IMR-90 (cell line): ENCODE data around the gene ACSF2. TPM values are rescaled to one million over a fixed set of nuclear protein-coding genes. Genes with fewer than 3 reads are reported as not detected.

ENCODE experiments used
- ATAC-seq: fragments of 200-7000 bp; cut with Tn5 transposase; 2 replicates; pipeline ENCODE4 v1.9.1; 2020; ENCODE audit warnings: low read depth, mild to moderate bottlenecking, moderate library complexity
- BruUV-seq: library from RNA; stranded (reverse); fragments of 400-500 nt; replicated peaks from 2 replicates; lab custom pipeline; 2021; lab: Mats Ljungman, UMichigan
- CTCF ChIA-PET: fragments of 300-600 bp; formaldehyde crosslinking; extraction: SDS; loops from one replicate; lab custom pipeline; 2021; ENCODE audit warnings: antibody characterized with exemption; lab: Yijun Ruan, JAX
- POLR2A ChIA-PET: fragments of 300-600 bp; sonication (Branson Sonifier 250); formaldehyde crosslinking; loops from one replicate; lab custom pipeline; 2022; ENCODE audit warnings: antibody characterized with exemption; ENCODE audit not compliant: unreplicated experiment; lab: Charles Lee
- DNase-seq: peaks from one replicate; pipeline ENCODE4 v3.0.0; 2013
- H2AFZ ChIP-seq: replicated peaks from 2 replicates; pipeline ENCODE3; 2013; ENCODE audit warnings: low read length, mild to moderate bottlenecking; ENCODE audit not compliant: poor library complexity
- H2AK5ac ChIP-seq: 2 replicates; pipeline ENCODE4 v1.6.1; 2013; ENCODE audit warnings: low read depth, low read length, inconsistent platforms
- H2AK9ac ChIP-seq: replicated peaks from 2 replicates; pipeline ENCODE3; 2013; ENCODE audit warnings: mild to moderate bottlenecking, low read depth, low read length, moderate library complexity; ENCODE audit not compliant: poor library complexity
- H2BK120ac ChIP-seq: 2 replicates; pipeline ENCODE4 v1.6.1; 2013; ENCODE audit warnings: low read depth, low read length, inconsistent platforms
- H2BK15ac ChIP-seq: 3 replicates; pipeline ENCODE4 v1.6.1; 2013; ENCODE audit warnings: low read depth, low read length, inconsistent platforms
- H2BK20ac ChIP-seq: 2 replicates; pipeline ENCODE4 v1.6.1; 2013; ENCODE audit warnings: low read depth, mild to moderate bottlenecking, inconsistent platforms, low read length, moderate library complexity
- H2BK5ac ChIP-seq: 2 replicates; pipeline ENCODE4 v1.6.1; 2013; ENCODE audit warnings: mild to moderate bottlenecking, low read depth, low read length, inconsistent platforms; ENCODE audit not compliant: poor library complexity, severe bottlenecking
- H3K14ac ChIP-seq: replicated peaks from 2 replicates; pipeline ENCODE4 v1.6.1; 2013; ENCODE audit warnings: low read depth, low read length, inconsistent platforms
- H3K18ac ChIP-seq: 2 replicates; pipeline ENCODE4 v1.6.1; 2013; ENCODE audit warnings: low read depth, low read length, control low read depth
- H3K23ac ChIP-seq: 2 replicates; pipeline ENCODE4 v1.6.1; 2013; ENCODE audit warnings: low read depth, low read length, inconsistent platforms
- H3K27ac ChIP-seq: 2 replicates; pipeline ENCODE4 v1.5.1; 2013; ENCODE audit warnings: mild to moderate bottlenecking, control low read depth, low read length; ENCODE audit not compliant: insufficient read depth
- H3K27me3 ChIP-seq: 2 replicates; pipeline ENCODE4 v1.6.1; 2013; ENCODE audit warnings: low read length; ENCODE audit not compliant: control insufficient read depth, insufficient read depth
- H3K36me3 ChIP-seq: 2 replicates; pipeline ENCODE4 v1.6.1; 2013; ENCODE audit warnings: low read length, mixed read lengths; ENCODE audit not compliant: control insufficient read depth, insufficient read depth
- H3K4ac ChIP-seq: 2 replicates; pipeline ENCODE4 v1.6.1; 2013; ENCODE audit warnings: low read depth, low read length, inconsistent platforms
- H3K4me1 ChIP-seq: 2 replicates; pipeline ENCODE4 v1.6.1; 2013; ENCODE audit warnings: low read length, mixed read lengths; ENCODE audit not compliant: control insufficient read depth, insufficient read depth
- H3K4me2 ChIP-seq: 2 replicates; pipeline ENCODE4 v1.6.1; 2013; ENCODE audit warnings: low read depth, mild to moderate bottlenecking, control low read depth, low read length, moderate library complexity
- H3K4me3 ChIP-seq: 2 replicates; pipeline ENCODE4 v1.5.1; 2013; ENCODE audit warnings: low read depth, mild to moderate bottlenecking, control low read depth, low read length, moderate library complexity; ENCODE audit not compliant: insufficient read depth
- H3K56ac ChIP-seq: 2 replicates; pipeline ENCODE4 v1.6.1; 2013; ENCODE audit warnings: low read length, inconsistent platforms; ENCODE audit not compliant: insufficient read depth; ENCODE audit errors: extremely low read depth
- H3K79me1 ChIP-seq, 2 experiments: 2 replicates each; pipeline ENCODE4 v1.6.1; 2013; ENCODE audit warnings: low read length in 2 of 2, inconsistent platforms in 1 of 2, low read depth in 1 of 2
- H3K9ac ChIP-seq: 2 replicates; pipeline ENCODE4 v1.6.1; 2013; ENCODE audit warnings: low read depth, low read length, control low read depth
- H3K9me1 ChIP-seq: 2 replicates; pipeline ENCODE4 v1.6.1; 2013; ENCODE audit warnings: low read length, inconsistent platforms; ENCODE audit not compliant: insufficient read depth
- H3K9me3 ChIP-seq: 2 replicates; pipeline ENCODE4 v1.6.1; 2013; ENCODE audit warnings: low read length; ENCODE audit not compliant: control insufficient read depth, insufficient read depth
- H4K20me1 ChIP-seq: 2 replicates; pipeline ENCODE4 v1.6.1; 2013; ENCODE audit warnings: low read length, inconsistent platforms; ENCODE audit not compliant: insufficient read depth
- H4K5ac ChIP-seq: 2 replicates; pipeline ENCODE4 v1.6.1; 2013; ENCODE audit warnings: mild to moderate bottlenecking, low read depth, low read length, control low read depth
- H4K8ac ChIP-seq, 2 experiments: 2 replicates each; pipeline ENCODE4 v1.6.1; 2013; ENCODE audit warnings: low read depth in 2 of 2, low read length in 2 of 2, control low read depth in 1 of 2, inconsistent platforms in 1 of 2
- H4K91ac ChIP-seq: 2 replicates; pipeline ENCODE4 v1.6.1; 2013; ENCODE audit warnings: low read depth, low read length, inconsistent platforms; ENCODE audit not compliant: insufficient read depth
- BHLHE40 ChIP-seq: fragments of 150-350 bp; IDR thresholded peaks from 2 replicates; pipeline ENCODE4 v1.6.1; 2016; ENCODE audit warnings: mild to moderate bottlenecking, low read depth, low read length
- CEBPB ChIP-seq: IDR thresholded peaks from 2 replicates; pipeline ENCODE4 v1.6.1; 2012; ENCODE audit warnings: low read depth, low read length, improper control_type of control experiment
- CHD1 ChIP-seq: IDR thresholded peaks from 2 replicates; pipeline ENCODE4 v1.6.1; 2012; ENCODE audit warnings: low read depth, low read length, improper control_type of control experiment
- FOS ChIP-seq: fragments of 150-350 bp; IDR thresholded peaks from 2 replicates; pipeline ENCODE4 v1.6.1; 2016; ENCODE audit warnings: low read depth, low read length
- MAFK ChIP-seq: IDR thresholded peaks from 2 replicates; pipeline ENCODE4 v1.6.1; 2012; ENCODE audit warnings: low read depth, low read length, improper control_type of control experiment
- MAZ ChIP-seq: IDR thresholded peaks from 2 replicates; pipeline ENCODE4 v1.6.1; 2012; ENCODE audit warnings: low read depth, mild to moderate bottlenecking, low read length, improper control_type of control experiment, moderate library complexity, borderline replicate concordance
- MXI1 ChIP-seq: IDR thresholded peaks from 2 replicates; pipeline ENCODE4 v1.6.1; 2012; ENCODE audit warnings: low read depth, mild to moderate bottlenecking, low read length, moderate library complexity, borderline replicate concordance
- NFE2L2 ChIP-seq: fragments of 150-350 bp; IDR thresholded peaks from 2 replicates; pipeline ENCODE4 v1.6.1; 2016; ENCODE audit warnings: low read depth, mild to moderate bottlenecking, low read length
- POLR2A ChIP-seq: IDR thresholded peaks from 2 replicates; pipeline ENCODE4 v1.6.1; 2012; ENCODE audit warnings: mild to moderate bottlenecking, low read depth, low read length
- RAD21 ChIP-seq: IDR thresholded peaks from 2 replicates; pipeline ENCODE4 v1.6.1; 2012; ENCODE audit warnings: low read length, improper control_type of control experiment
- RCOR1 ChIP-seq: IDR thresholded peaks from 2 replicates; pipeline ENCODE4 v1.6.1; 2012; ENCODE audit warnings: mild to moderate bottlenecking, low read length, improper control_type of control experiment; ENCODE audit not compliant: insufficient replicate concordance
- RFX5 ChIP-seq: IDR thresholded peaks from 2 replicates; pipeline ENCODE4 v1.8.0; 2012; ENCODE audit warnings: low read depth, mild to moderate bottlenecking, low read length, moderate library complexity
- SMC3 ChIP-seq: fragments of 150-350 bp; IDR thresholded peaks from 2 replicates; pipeline ENCODE4 v1.6.1; 2016; ENCODE audit warnings: low read depth, mild to moderate bottlenecking, antibody characterized with exemption, low read length, moderate library complexity
- WGBS, 2 experiments: methylation state at CpG; one replicate each; pipeline versions ENCODE4 v1.1.5 to v1.1.7; 2013; ENCODE audit warnings: missing lambda C conversion rate in 2 of 2; ENCODE audit not compliant: insufficient read length in 1 of 2; ENCODE audit errors: extremely low coverage in 2 of 2; 5-methylcytosine and 5-hydroxymethylcytosine counted together
- dilution Hi-C: fragments of 300-500 bp; cut with HindIII; formaldehyde crosslinking; loops from one replicate; pipeline ENCODE4 v1.14.3; 2018; ENCODE audit warnings: low sequenced_read_pairs; ENCODE audit not compliant: unreplicated experiment
- in situ Hi-C: fragments of 300-500 bp; cut with MboI; formaldehyde crosslinking; loops from 3 replicates; pipeline ENCODE4 v1.14.3; 2019; ENCODE audit warnings: low sequenced_read_pairs, inconsistent platforms, mixed read lengths
- intact Hi-C: fragments of 100-400 bp; cut with micrococcal nuclease; formaldehyde crosslinking; loops from 2 replicates; pipeline ENCODE4 v1.10.0; 2022
- polyA plus RNA-seq, 3 experiments: library from polyadenylated mRNA; depleted of rRNA; stranded (reverse); fragments of >200 nt; gene quantifications; 2 replicates each; pipeline ENCODE4 v1.2.3, GENCODE V29; 2012; ENCODE audit warnings: low replicate concordance in 1 of 3
- total RNA-seq: library from RNA; depleted of rRNA; stranded (reverse); fragments of >200 nt; gene quantifications from 2 replicates; pipeline ENCODE4 v1.2.3, GENCODE V29; 2012
- TF ChIP-seq, protein P1 (sequence below): fragments of 150-350 bp; IDR thresholded peaks from 2 replicates; pipeline ENCODE4 v1.6.1; 2017; ENCODE audit warnings: mild to moderate bottlenecking, antibody characterized with exemption, low read length, low read depth
- TF ChIP-seq, protein P2 (sequence below): fragments of 150-350 bp; IDR thresholded peaks from 2 replicates; pipeline ENCODE4 v1.6.1; 2016; ENCODE audit warnings: low read depth, mild to moderate bottlenecking, low read length, moderate library complexity, borderline replicate concordance
- TF ChIP-seq, protein P3 (sequence below): conservative IDR thresholded peaks from 2 replicates; pipeline ENCODE4 v1.5.1; 2012; ENCODE audit warnings: mild to moderate bottlenecking, low read depth, low read length, improper control_type of control experiment

The ACSF2 gene
- total and polyA plus RNA-seq, 2 of the 4 experiments (the other 2 are of a cell fraction): 18.5 to 27.2 TPM

DNA sequence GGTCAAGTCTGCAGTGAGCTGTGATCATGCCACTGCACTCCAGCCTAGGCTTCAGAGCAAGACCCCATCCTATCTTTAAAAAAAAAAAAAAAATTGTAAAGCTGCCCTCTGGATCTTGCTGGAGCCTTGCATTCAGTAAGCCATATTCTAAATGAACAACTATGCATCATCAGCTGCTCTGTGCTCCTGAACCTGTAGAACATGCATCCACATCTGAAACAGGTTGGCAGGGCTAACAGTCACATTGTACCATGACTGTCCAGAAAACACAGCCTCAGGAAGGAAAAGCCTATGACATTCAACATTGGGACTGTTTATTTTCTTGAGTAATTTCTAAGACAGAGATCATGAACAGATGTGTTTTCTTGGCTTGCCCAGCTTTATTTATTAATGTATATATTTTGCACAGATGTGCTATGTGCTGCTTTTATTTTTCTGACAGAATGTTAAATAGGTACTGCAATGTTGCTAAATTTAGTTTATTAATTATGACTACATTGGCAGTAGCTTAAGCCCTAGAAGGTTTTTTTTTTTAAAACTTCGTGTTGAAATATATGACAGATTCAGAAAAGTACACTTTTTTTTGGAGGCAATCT is 19.8 kb downstream of the ACSF2 start:
- Histone ChIP-seq H3K56ac (no peak overlapping the region), H3K23ac (no peak overlapping the region), H3K27me3 (no peaks in the 10 kb centered on the region), H3K4ac (no peak overlapping the region), H2AFZ (no peak overlapping the region), H2AK9ac (no peak overlapping the region), H2BK15ac (no peak overlapping the region), H3K4me1 (peaks cover 4% of the 10 kb centered on the region; the same call in 1 of the 2 replicates), H2BK20ac (no peak overlapping the region), H4K20me1 (peaks cover 11% of the 10 kb centered on the region; the same call in 1 of the 2 replicates), H3K9me1 (0 out of 2 replicates have a peak, but pooled peaks cover 3% of the 10 kb centered on the region), H3K18ac (no peak overlapping the region), H3K9ac (no peak overlapping the region), H3K27ac (no peak overlapping the region), H3K4me2 (no peak overlapping the region), H4K8ac (no peak overlapping the region), H3K9me3 (no peaks in the 10 kb centered on the region), H2AK5ac (no peak overlapping the region), H3K79me1 (peaks cover 0 to 12% of the 10 kb centered on the region in 2 experiments; a peak in 2 of 4 replicates), H4K91ac (no peak overlapping the region), H4K5ac (no peak overlapping the region), H3K36me3 (0 out of 2 replicates have a peak, but pooled peaks cover 1% of the 10 kb centered on the region), H3K14ac (no peak overlapping the region), H2BK5ac (no peak overlapping the region), H3K4me3 (no peak overlapping the region), H2BK120ac (no peak overlapping the region)
- POLR2A ChIA-PET: no interaction called here
- in situ Hi-C loops: no loop called here
- intact Hi-C loops: no loop called here
- dilution Hi-C loops: no loop called here
- 0 out of 2 replicates have a peak, but pooled peaks have one; percentile 35 for ATAC-seq
- TF ChIP-seq MXI1: no peak
- no peak for TF ChIP-seq MAZ
- no peak for TF ChIP-seq RFX5
- TF ChIP-seq, protein P1, sequence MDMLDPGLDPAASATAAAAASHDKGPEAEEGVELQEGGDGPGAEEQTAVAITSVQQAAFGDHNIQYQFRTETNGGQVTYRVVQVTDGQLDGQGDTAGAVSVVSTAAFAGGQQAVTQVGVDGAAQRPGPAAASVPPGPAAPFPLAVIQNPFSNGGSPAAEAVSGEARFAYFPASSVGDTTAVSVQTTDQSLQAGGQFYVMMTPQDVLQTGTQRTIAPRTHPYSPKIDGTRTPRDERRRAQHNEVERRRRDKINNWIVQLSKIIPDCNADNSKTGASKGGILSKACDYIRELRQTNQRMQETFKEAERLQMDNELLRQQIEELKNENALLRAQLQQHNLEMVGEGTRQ: no peak
- no peak for TF ChIP-seq SMC3
- no peak for TF ChIP-seq BHLHE40
- TF ChIP-seq, protein P2, sequence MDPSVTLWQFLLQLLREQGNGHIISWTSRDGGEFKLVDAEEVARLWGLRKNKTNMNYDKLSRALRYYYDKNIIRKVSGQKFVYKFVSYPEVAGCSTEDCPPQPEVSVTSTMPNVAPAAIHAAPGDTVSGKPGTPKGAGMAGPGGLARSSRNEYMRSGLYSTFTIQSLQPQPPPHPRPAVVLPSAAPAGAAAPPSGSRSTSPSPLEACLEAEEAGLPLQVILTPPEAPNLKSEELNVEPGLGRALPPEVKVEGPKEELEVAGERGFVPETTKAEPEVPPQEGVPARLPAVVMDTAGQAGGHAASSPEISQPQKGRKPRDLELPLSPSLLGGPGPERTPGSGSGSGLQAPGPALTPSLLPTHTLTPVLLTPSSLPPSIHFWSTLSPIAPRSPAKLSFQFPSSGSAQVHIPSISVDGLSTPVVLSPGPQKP: no peak
- TF ChIP-seq CEBPB: no peak
- TF ChIP-seq NFE2L2: no peak
- no peak for TF ChIP-seq RCOR1
- TF ChIP-seq RAD21: no peak
- TF ChIP-seq, protein P3, sequence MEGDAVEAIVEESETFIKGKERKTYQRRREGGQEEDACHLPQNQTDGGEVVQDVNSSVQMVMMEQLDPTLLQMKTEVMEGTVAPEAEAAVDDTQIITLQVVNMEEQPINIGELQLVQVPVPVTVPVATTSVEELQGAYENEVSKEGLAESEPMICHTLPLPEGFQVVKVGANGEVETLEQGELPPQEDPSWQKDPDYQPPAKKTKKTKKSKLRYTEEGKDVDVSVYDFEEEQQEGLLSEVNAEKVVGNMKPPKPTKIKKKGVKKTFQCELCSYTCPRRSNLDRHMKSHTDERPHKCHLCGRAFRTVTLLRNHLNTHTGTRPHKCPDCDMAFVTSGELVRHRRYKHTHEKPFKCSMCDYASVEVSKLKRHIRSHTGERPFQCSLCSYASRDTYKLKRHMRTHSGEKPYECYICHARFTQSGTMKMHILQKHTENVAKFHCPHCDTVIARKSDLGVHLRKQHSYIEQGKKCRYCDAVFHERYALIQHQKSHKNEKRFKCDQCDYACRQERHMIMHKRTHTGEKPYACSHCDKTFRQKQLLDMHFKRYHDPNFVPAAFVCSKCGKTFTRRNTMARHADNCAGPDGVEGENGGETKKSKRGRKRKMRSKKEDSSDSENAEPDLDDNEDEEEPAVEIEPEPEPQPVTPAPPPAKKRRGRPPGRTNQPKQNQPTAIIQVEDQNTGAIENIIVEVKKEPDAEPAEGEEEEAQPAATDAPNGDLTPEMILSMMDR: no peak
- no peak for TF ChIP-seq POLR2A
- no peak for TF ChIP-seq CHD1
- TF ChIP-seq MAFK: no peak
- no peak for TF ChIP-seq FOS
- CTCF ChIA-PET: interaction anchor here (0.6 kb wide), 1 partner anchor 13 kb away, joined by 4 read pairs; no protein-coding TSS in a partner anchor
- WGBS, 2 experiments: no CpG with 5 or more reads among the region's 1 CpG
- no TSS peak for BruUV-seq
- DNase-seq: no peak
